OCI-LY3 (cell line): Measurements from ENCODE around the gene SHISA7.

Source experiments
- CTCF ChIP-seq: fragments of 200-600, 300-600 bp; sonication (generic); IDR thresholded peaks from 2 replicates; pipeline ENCODE4 v1.5.1; 2014; ENCODE audit warnings: antibody characterized with exemption, low read length, low read depth
- EZH2phosphoT487 ChIP-seq: fragments of 200-600 bp; shearing (Covaris generic); IDR thresholded peaks from 2 replicates; pipeline ENCODE4 v1.6.1; 2018; ENCODE audit warnings: antibody characterized with exemption, mixed run types, low read depth

DNA sequence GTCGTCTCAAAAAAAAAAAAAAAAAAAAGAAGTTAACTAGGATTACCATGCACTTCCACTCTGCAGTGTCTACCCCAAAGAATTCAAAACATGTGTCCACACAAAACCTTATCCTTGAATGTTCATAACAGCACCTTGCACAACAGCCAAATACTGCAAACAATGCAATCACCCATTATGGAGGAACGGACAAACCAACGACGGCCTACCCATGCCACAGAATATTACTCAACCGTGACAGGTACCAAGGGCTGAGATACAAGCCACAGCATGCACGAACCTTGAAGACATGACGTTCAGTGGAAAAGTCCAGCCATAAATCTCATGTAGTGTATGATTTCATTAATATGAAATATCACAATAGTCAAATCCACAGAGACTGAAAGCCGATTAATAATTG is 3.0 kb upstream of the SHISA7 start:
- TF ChIP-seq CTCF (no peak), EZH2phosphoT487 (no peak)
